RWPE1 (cell line): ENCODE data around the gene FAM171A2.
A peak's percentile ranks its signal among the peaks of the same experiment; 100 is the strongest.

Source experiments
- CTCF ChIA-PET: fragments of 350-600 bp; sonication (Branson Sonifier 250); formaldehyde crosslinking; extraction: SDS; loops from one replicate; lab custom pipeline; 2021; lab: Yijun Ruan, JAX
- POLR2A ChIA-PET: fragments of 400-600 bp; formaldehyde crosslinking; extraction: SDS; loops from one replicate; lab custom pipeline; 2020; ENCODE audit warnings: antibody characterized with exemption; ENCODE audit not compliant: low non-redundant PET; lab: Yijun Ruan, JAX
- DNase-seq: peaks from one replicate; pipeline ENCODE4 v3.0.0; 2012; ENCODE audit warnings: low spot score
- H3K27ac ChIP-seq: fragments of 450-650 bp; 2 replicates; pipeline ENCODE4 v1.5.1; 2017
- TF ChIP-seq, protein P1 (sequence below): fragments of 450-650 bp; conservative IDR thresholded peaks from 2 replicates; pipeline ENCODE4 v1.5.1; 2017; ENCODE audit warnings: low read depth, mild to moderate bottlenecking

Gene FAM171A2

DNA sequence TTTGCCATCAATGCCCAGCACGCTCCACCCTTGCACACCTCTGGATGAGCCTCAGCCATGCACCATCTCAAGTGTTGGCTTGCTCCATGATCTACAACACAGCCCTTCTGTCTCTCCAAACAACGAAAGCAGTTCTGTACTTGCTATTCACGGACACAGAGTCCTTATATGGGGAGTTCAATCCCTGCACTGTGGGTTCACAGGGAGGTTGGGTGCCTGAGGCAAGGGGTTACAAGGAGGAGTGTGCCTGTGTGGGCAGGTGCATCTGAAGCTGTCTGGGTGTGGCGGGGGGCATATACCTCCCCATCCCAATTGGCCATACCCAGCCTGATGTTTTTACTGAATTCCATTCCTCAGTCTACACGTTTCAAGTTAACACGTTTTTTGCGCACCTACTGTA is 49.6 kb downstream of the FAM171A2 start:
- ChIA-PET CTCF (no interaction called here), POLR2A (no interaction called here)
- no peak for DNase-seq
- TF ChIP-seq, protein P1, sequence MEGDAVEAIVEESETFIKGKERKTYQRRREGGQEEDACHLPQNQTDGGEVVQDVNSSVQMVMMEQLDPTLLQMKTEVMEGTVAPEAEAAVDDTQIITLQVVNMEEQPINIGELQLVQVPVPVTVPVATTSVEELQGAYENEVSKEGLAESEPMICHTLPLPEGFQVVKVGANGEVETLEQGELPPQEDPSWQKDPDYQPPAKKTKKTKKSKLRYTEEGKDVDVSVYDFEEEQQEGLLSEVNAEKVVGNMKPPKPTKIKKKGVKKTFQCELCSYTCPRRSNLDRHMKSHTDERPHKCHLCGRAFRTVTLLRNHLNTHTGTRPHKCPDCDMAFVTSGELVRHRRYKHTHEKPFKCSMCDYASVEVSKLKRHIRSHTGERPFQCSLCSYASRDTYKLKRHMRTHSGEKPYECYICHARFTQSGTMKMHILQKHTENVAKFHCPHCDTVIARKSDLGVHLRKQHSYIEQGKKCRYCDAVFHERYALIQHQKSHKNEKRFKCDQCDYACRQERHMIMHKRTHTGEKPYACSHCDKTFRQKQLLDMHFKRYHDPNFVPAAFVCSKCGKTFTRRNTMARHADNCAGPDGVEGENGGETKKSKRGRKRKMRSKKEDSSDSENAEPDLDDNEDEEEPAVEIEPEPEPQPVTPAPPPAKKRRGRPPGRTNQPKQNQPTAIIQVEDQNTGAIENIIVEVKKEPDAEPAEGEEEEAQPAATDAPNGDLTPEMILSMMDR: no peak
- H3K27ac ChIP-seq: no peak overlapping the region

- no peak for DNase-seq
- no peak overlapping the region for H3K27ac ChIP-seq
- ChIA-PET CTCF (interaction anchor here (0.8 kb wide), 1 partner anchor 33 kb away, joined by 8 read pairs; no protein-coding TSS in a partner anchor), POLR2A (no interaction called here)
- TF ChIP-seq, protein P1: no peak
Observed at GRCh38 chr17:44312396-44313104, 51.1 kb downstream of the FAM171A2 start.

DNA sequence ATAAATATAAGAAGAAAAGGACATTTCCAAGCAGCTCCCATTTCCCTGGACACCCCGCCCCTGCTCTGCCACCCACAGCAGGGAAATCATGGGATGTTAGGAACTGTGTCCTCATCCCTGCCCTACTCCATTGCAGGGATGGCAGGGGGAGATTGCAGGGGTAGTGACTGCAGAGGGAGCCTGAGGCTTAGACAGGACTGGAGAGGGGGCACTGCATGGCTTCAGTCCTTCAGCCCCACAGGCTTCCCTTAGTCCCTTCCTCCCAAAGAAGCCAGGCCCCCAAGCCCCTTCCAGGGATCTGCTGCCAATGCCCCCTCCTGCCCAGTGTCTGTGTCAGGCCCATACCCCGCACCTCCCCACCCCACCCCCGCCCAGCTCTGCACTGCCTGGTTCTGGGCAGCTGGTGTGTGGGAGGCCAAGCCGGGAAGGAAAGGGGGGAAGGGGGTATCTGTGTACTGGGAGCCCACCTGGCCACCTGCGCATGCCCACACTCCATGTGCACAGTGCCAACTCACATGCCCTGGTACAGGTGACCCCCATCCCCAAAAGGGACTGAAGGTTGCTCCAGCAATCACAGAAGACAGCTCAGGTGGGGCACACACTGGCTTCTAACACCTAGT is 52.0 kb downstream of the FAM171A2 start:
- DNase-seq: no peak
- CTCF ChIA-PET: interaction anchor here (0.6 kb wide), 2 partner anchors 8 to 18 kb away, joined by 5 read pairs; no protein-coding TSS in a partner anchor
- POLR2A ChIA-PET: no interaction called here
- H3K27ac ChIP-seq: no peak overlapping the region
- TF ChIP-seq, protein P1: no peak

- ChIA-PET CTCF (interaction anchor here (0.7 kb wide), 1 partner anchor 22 kb away, joined by 3 read pairs; no protein-coding TSS in a partner anchor), POLR2A (no interaction called here)
- no peak for DNase-seq
- TF ChIP-seq, protein P1: no peak
- no peak overlapping the region for H3K27ac ChIP-seq
Observed at GRCh38 chr17:44310609-44311376, 52.9 kb downstream of the FAM171A2 start.

DNA sequence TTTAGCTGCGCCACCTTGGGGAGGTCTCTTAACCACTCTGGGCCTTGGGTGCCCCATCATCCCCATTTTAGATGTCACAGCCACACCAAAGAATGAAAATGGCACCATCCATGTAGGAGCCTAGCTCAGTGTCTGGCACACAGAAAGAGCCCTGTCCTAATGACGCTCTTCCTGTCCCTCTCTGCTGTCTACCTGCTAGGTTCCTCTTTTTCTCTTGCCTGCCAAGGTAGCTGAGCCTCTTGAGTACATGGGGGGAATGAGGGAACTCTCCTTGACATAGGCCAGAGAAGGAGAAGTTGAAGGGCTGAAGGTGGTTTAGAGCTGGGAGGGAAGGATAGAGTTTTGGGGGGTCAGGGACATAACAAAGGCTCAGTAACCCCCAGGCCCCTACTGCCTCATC is 53.5 kb downstream of the FAM171A2 start:
- POLR2A ChIA-PET: no interaction called here
- CTCF ChIA-PET: interaction anchor here (0.5 to 0.7 kb wide), 2 partner anchors 22 to 362 kb away, joined by 3 read pairs; no protein-coding TSS in a partner anchor
- TF ChIP-seq, protein P1: no peak
- DNase-seq: no peak
- H3K27ac ChIP-seq: no peak overlapping the region

DNA sequence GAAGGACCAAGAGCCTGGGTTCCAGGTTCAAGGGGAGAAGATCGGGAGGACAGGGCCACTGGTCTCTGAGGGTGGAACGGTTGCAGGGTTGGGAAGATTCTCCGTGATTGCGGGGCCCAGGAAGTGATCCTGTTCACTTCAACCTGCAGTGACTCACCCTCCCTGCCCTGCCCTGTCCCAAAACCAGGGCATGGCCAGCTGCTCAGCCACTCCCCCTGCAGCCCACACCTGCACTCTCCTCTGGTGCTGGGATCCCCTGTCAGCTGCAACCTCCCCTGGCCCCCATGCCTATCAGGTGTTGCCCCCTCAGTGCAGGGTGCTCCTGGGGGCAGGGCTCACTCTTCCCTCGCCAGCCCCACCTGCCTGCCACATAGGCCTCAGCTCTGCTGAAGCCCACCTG is 54.2 kb downstream of the FAM171A2 start:
- POLR2A ChIA-PET: no interaction called here
- H3K27ac ChIP-seq: no peak overlapping the region
- DNase-seq: peak; percentile 67
- CTCF ChIA-PET: interaction anchor here (0.5 to 0.6 kb wide), 3 partner anchors 32 to 361 kb away, joined by 3 to 4 read pairs (median 3); no protein-coding TSS in a partner anchor
- TF ChIP-seq, protein P1: no peak
